ENCODE data around the gene B3GLCT.
A peak's percentile ranks its signal among the peaks of the same experiment; 100 is the strongest.

DNA sequence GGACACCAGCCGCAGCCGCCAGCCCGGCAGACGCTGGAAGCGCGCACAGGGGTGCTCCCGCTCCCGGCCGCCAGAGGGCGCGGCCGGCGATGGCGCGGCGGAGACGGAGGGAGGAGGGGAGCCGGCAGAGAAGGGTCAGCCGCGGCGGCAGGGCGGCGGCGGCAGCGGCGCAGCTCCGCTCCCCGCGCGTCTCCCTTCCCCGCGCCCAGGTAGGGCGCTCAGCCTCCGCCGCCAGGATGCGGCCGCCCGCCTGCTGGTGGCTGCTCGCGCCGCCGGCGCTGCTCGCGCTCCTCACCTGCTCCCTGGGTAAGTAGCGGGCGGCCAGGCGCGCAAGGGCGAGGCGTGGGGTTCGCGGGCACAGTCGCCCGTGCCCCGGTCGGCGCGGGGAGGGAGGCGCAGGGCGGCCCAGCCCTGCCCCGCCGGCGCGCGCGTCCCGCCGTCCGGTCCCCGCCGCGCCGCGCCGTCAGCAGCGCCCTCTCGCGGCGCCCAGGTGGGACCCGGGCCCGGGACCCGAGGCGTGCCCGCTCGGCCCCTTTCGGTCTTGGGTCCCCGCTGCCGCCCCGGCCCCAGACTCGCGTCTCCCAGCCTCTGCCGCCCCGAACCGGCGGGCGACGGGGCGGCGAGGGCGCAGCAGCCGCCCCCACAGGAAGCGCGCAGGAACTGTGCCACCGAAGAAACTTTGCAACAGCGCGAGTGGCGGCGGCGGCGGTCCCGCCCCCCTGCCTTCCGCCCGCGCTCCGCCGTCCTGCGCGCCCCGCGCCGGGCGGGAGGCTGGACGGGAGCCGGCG is at the start of gene B3GLCT:
- TF ChIP-seq, protein P1, sequence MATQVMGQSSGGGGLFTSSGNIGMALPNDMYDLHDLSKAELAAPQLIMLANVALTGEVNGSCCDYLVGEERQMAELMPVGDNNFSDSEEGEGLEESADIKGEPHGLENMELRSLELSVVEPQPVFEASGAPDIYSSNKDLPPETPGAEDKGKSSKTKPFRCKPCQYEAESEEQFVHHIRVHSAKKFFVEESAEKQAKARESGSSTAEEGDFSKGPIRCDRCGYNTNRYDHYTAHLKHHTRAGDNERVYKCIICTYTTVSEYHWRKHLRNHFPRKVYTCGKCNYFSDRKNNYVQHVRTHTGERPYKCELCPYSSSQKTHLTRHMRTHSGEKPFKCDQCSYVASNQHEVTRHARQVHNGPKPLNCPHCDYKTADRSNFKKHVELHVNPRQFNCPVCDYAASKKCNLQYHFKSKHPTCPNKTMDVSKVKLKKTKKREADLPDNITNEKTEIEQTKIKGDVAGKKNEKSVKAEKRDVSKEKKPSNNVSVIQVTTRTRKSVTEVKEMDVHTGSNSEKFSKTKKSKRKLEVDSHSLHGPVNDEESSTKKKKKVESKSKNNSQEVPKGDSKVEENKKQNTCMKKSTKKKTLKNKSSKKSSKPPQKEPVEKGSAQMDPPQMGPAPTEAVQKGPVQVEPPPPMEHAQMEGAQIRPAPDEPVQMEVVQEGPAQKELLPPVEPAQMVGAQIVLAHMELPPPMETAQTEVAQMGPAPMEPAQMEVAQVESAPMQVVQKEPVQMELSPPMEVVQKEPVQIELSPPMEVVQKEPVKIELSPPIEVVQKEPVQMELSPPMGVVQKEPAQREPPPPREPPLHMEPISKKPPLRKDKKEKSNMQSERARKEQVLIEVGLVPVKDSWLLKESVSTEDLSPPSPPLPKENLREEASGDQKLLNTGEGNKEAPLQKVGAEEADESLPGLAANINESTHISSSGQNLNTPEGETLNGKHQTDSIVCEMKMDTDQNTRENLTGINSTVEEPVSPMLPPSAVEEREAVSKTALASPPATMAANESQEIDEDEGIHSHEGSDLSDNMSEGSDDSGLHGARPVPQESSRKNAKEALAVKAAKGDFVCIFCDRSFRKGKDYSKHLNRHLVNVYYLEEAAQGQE (IDR thresholded peaks at IDR 0.05; ENCODE audit: insufficient replicate concordance, low read depth), result no peak
- TF ChIP-seq, protein P2, sequence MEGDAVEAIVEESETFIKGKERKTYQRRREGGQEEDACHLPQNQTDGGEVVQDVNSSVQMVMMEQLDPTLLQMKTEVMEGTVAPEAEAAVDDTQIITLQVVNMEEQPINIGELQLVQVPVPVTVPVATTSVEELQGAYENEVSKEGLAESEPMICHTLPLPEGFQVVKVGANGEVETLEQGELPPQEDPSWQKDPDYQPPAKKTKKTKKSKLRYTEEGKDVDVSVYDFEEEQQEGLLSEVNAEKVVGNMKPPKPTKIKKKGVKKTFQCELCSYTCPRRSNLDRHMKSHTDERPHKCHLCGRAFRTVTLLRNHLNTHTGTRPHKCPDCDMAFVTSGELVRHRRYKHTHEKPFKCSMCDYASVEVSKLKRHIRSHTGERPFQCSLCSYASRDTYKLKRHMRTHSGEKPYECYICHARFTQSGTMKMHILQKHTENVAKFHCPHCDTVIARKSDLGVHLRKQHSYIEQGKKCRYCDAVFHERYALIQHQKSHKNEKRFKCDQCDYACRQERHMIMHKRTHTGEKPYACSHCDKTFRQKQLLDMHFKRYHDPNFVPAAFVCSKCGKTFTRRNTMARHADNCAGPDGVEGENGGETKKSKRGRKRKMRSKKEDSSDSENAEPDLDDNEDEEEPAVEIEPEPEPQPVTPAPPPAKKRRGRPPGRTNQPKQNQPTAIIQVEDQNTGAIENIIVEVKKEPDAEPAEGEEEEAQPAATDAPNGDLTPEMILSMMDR (IDR thresholded peaks at IDR 0.05; ENCODE audit: insufficient read depth, low read length), result peak; percentile 62
